Mesothelial cell of epicardium (in vitro differentiated cells): Measurements from ENCODE around the gene LINC01488. TPM values are rescaled to one million over a fixed set of nuclear protein-coding genes. Genes with fewer than 3 reads are reported as not detected.

Source experiments
- DNase-seq, 2 experiments: peaks; one replicate each; pipeline ENCODE4 v3.0.0; 2021; ENCODE audit warnings: low spot score in 2 of 2; ENCODE audit not compliant: unreplicated experiment in 2 of 2
- H3K27ac Mint-ChIP-seq: 2 replicates; pipeline ENCODE4 v1.8.0; 2021; ENCODE audit warnings: mixed read lengths
- H3K27me3 Mint-ChIP-seq: 2 replicates; pipeline ENCODE4 v1.8.0; 2021; ENCODE audit warnings: low read depth, mixed read lengths
- H3K36me3 Mint-ChIP-seq: 2 replicates; pipeline ENCODE4 v1.8.0; 2021; ENCODE audit warnings: mixed read lengths
- H3K4me1 Mint-ChIP-seq: 2 replicates; pipeline ENCODE4 v1.8.0; 2021; ENCODE audit warnings: mixed read lengths
- H3K4me3 Mint-ChIP-seq: 2 replicates; pipeline ENCODE4 v1.8.0; 2021; ENCODE audit warnings: mild to moderate bottlenecking, moderate library complexity, mixed read lengths
- H3K9me3 Mint-ChIP-seq: 2 replicates; pipeline ENCODE4 v1.8.0; 2021; ENCODE audit warnings: mixed read lengths
- total RNA-seq: library from RNA; stranded (reverse); gene quantifications from 3 replicates; pipeline ENCODE4 v1.2.1, GENCODE V29; 2021
- TF ChIP-seq, protein P1 (sequence below): fragments of 200-600 bp; sonication (generic); IDR thresholded peaks from one replicate; pipeline ENCODE4 v1.5.0; 2021; ENCODE audit warnings: antibody characterized with exemption; ENCODE audit not compliant: unreplicated experiment

The LINC01488 gene
- total RNA-seq, 1 donor from 2014 or later = not detected

GRCh38 chr11:69436041-69436982 is 45.2 kb upstream of the LINC01488 start:
- Mint-ChIP-seq H3K9me3 (no peaks in the 10 kb centered on the region), H3K36me3 (no peaks in the 10 kb centered on the region), H3K27me3 (no peaks in the 10 kb centered on the region), H3K4me3 (no peak overlapping the region), H3K27ac (no peak overlapping the region), H3K4me1 (peaks cover 32% of the 10 kb centered on the region)
- TF ChIP-seq, protein P1, sequence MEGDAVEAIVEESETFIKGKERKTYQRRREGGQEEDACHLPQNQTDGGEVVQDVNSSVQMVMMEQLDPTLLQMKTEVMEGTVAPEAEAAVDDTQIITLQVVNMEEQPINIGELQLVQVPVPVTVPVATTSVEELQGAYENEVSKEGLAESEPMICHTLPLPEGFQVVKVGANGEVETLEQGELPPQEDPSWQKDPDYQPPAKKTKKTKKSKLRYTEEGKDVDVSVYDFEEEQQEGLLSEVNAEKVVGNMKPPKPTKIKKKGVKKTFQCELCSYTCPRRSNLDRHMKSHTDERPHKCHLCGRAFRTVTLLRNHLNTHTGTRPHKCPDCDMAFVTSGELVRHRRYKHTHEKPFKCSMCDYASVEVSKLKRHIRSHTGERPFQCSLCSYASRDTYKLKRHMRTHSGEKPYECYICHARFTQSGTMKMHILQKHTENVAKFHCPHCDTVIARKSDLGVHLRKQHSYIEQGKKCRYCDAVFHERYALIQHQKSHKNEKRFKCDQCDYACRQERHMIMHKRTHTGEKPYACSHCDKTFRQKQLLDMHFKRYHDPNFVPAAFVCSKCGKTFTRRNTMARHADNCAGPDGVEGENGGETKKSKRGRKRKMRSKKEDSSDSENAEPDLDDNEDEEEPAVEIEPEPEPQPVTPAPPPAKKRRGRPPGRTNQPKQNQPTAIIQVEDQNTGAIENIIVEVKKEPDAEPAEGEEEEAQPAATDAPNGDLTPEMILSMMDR = no peak
- DNase-seq = no peak

- Mint-ChIP-seq H3K27ac (peak overlapping the region; percentile 88), H3K4me1 (peaks cover 31% of the 10 kb centered on the region), H3K9me3 (no peaks in the 10 kb centered on the region), H3K27me3 (no peaks in the 10 kb centered on the region), H3K36me3 (no peaks in the 10 kb centered on the region), H3K4me3 (no peak overlapping the region)
- DNase-seq = peak in 1 of 2 experiments; percentile 59
- TF ChIP-seq, protein P1 = no peak
Measured at GRCh38 chr11:69437001-69437875, 44.2 kb upstream of the LINC01488 start.

GRCh38 chr11:69437876-69438205 is 43.6 kb upstream of the LINC01488 start:
- TF ChIP-seq, protein P1 = no peak
- Mint-ChIP-seq H3K27me3 (no peaks in the 10 kb centered on the region), H3K27ac (no peak overlapping the region), H3K4me3 (no peak overlapping the region), H3K4me1 (peaks cover 33% of the 10 kb centered on the region), H3K36me3 (no peaks in the 10 kb centered on the region), H3K9me3 (no peaks in the 10 kb centered on the region)
- DNase-seq = no peak

- peaks cover 37% of the 10 kb centered on the region for H3K4me1 Mint-ChIP-seq
- DNase-seq = no peak
- TF ChIP-seq, protein P1 = no peak
- H3K36me3 Mint-ChIP-seq = no peaks in the 10 kb centered on the region
- H3K4me3 Mint-ChIP-seq = no peak overlapping the region
- no peaks in the 10 kb centered on the region for H3K27me3 Mint-ChIP-seq
- no peaks in the 10 kb centered on the region for H3K9me3 Mint-ChIP-seq
- no peak overlapping the region for H3K27ac Mint-ChIP-seq
Measured at GRCh38 chr11:69438286-69438920, 43.1 kb upstream of the LINC01488 start.

- Mint-ChIP-seq H3K4me1 (peaks cover 42% of the 10 kb centered on the region), H3K27ac (no peak overlapping the region), H3K36me3 (no peaks in the 10 kb centered on the region), H3K4me3 (no peak overlapping the region), H3K9me3 (no peaks in the 10 kb centered on the region), H3K27me3 (no peaks in the 10 kb centered on the region)
- TF ChIP-seq, protein P1 = no peak
- no peak for DNase-seq
Measured at GRCh38 chr11:69439127-69439526, 42.3 kb upstream of the LINC01488 start.
